K562 (cell line): ENCODE measurements around the gene POU2AF2. TPM values are rescaled to one million over a fixed set of nuclear protein-coding genes. Genes with fewer than 3 reads are reported as not detected.

Experiments used
- ATAC-seq: fragments of 200-7000 bp; cut with Tn5 transposase; 3 replicates; pipeline ENCODE4 v1.9.1; 2020; ENCODE audit warnings: moderate library complexity
- BruUV-seq: library from RNA; stranded (reverse); fragments of 400-500 nt; replicated peaks from 2 replicates; lab custom pipeline; 2021; lab: Mats Ljungman, UMichigan
- CTCF ChIA-PET: fragments of 300-600 bp; formaldehyde crosslinking; extraction: SDS; loops from one replicate; lab custom pipeline; 2021; ENCODE audit warnings: low intra/inter-chr PET ratio; lab: Yijun Ruan, JAX
- POLR2A ChIA-PET: fragments of 300-600, 350-650 bp; sonication (Branson Sonifier 250); formaldehyde crosslinking; extraction: SDS; loops from one replicate; lab custom pipeline; 2021; ENCODE audit warnings: antibody characterized with exemption, inconsistent platforms; lab: Yijun Ruan, JAX
- DNase-seq, 4 experiments: peaks; one replicate each; pipeline versions ENCODE4 v3.0.0 to v3.0.0-alpha.2; 2011 to 2018; ENCODE audit warnings: low spot score in 3 of 4, mixed read lengths in 3 of 4; ENCODE audit errors: extremely low read depth in 1 of 4
- FAIRE-seq: peaks from 2 replicates; lab custom pipeline; 2011; peaks lifted over from hg19 to GRCh38; lab: Jason Lieb, UNC
- H2AFZ ChIP-seq: 2 replicates; pipeline ENCODE4 v1.6.0; 2011; ENCODE audit warnings: low read depth, low read length, control low read depth, inconsistent platforms
- H3K27ac ChIP-seq: fragments of 200-600 bp; 3 replicates; pipeline ENCODE4 v1.8.0; 2011; ENCODE audit warnings: low read depth, mild to moderate bottlenecking, control low read depth, inconsistent platforms, low read length, moderate library complexity, mixed read lengths; ENCODE audit errors: extremely low read depth
- H3K27me3 ChIP-seq, 2 experiments: fragments of 300-600 bp in 1 of 2; 2 replicates in 1 of 2; 3 replicates in 1 of 2; pipeline versions ENCODE4 v1.6.0 to v1.8.0; 2011; ENCODE audit warnings: inconsistent platforms in 2 of 2, low read length in 2 of 2, mild to moderate bottlenecking in 1 of 2, mixed read lengths in 1 of 2, moderate library complexity in 1 of 2; ENCODE audit not compliant: control insufficient read depth in 2 of 2, insufficient read depth in 2 of 2
- H3K36me3 ChIP-seq: fragments of 300-600 bp; 3 replicates; pipeline ENCODE4 v1.8.0; 2011; ENCODE audit warnings: mild to moderate bottlenecking, low read length, inconsistent platforms; ENCODE audit not compliant: control insufficient read depth, insufficient read depth
- H3K4me1 ChIP-seq, 2 experiments: fragments of 200-600 bp in 1 of 2; replicated peaks in 1 of 2; 2 replicates in 1 of 2; 3 replicates in 1 of 2; pipeline versions ENCODE4 v1.5.1 to v1.8.0; 2011; ENCODE audit warnings: inconsistent platforms in 2 of 2, low read length in 2 of 2, mild to moderate bottlenecking in 1 of 2, mixed read lengths in 1 of 2, moderate library complexity in 1 of 2; ENCODE audit not compliant: control insufficient read depth in 2 of 2, insufficient read depth in 2 of 2
- H3K4me2 ChIP-seq: 2 replicates; pipeline ENCODE4 v1.6.1; 2011; ENCODE audit warnings: low read length, control low read depth, inconsistent platforms, mixed read lengths; ENCODE audit not compliant: insufficient read depth
- H3K4me3 ChIP-seq: fragments of 200-600 bp; sonication (generic), shearing (Covaris generic); 2 replicates; pipeline ENCODE4 v1.5.1; 2016; ENCODE audit warnings: control low read depth, inconsistent platforms
- H3K79me2 ChIP-seq: fragments of 200-600 bp; 3 replicates; pipeline ENCODE4 v1.8.0; 2011; ENCODE audit warnings: low read length, inconsistent platforms; ENCODE audit not compliant: control insufficient read depth, insufficient read depth
- H3K9ac ChIP-seq, 2 experiments: 2 replicates each; pipeline versions ENCODE4 v1.6.0 to v1.6.1; 2011; ENCODE audit warnings: low read depth in 2 of 2, low read length in 2 of 2, control low read depth in 1 of 2, inconsistent platforms in 1 of 2, mild to moderate bottlenecking in 1 of 2, mixed read lengths in 1 of 2; ENCODE audit not compliant: insufficient read depth in 1 of 2
- H3K9me1 ChIP-seq: one replicate; pipeline ENCODE4 v1.6.0; 2011; ENCODE audit warnings: inconsistent platforms, mild to moderate bottlenecking, low read length, moderate library complexity; ENCODE audit not compliant: control insufficient read depth, insufficient read depth
- H3K9me3 ChIP-seq: replicated peaks from 2 replicates; pipeline ENCODE4 v1.5.1; 2011; ENCODE audit warnings: low read depth, low read length, inconsistent platforms; ENCODE audit not compliant: control insufficient read depth, insufficient read depth
- H4K20me1 ChIP-seq: replicated peaks from 2 replicates; pipeline ENCODE4 v1.6.1; 2011; ENCODE audit warnings: low read length, inconsistent platforms, mixed read lengths; ENCODE audit not compliant: control insufficient read depth, insufficient read depth
- ADNP ChIP-seq: fragments of 200-800 bp; sonication (Bioruptor generic); IDR thresholded peaks from 2 replicates; pipeline ENCODE4 v1.6.1; 2016; ENCODE audit warnings: missing genetic modification characterization, missing compliant biosample characterization
- CSDE1 ChIP-seq, 2 experiments: fragments of 450-650 bp; IDR thresholded peaks; 2 replicates each; pipeline ENCODE4 v1.6.1; 2016; ENCODE audit warnings: mild to moderate bottlenecking in 1 of 2
- ESRRA ChIP-seq: fragments of 450-650 bp; IDR thresholded peaks from 2 replicates; pipeline ENCODE4 v1.6.1; 2014; ENCODE audit warnings: low read depth, mild to moderate bottlenecking, moderate library complexity, borderline replicate concordance
- RBFOX2 ChIP-seq: fragments of 200-400 bp; formaldehyde crosslinking; IDR thresholded peaks from 2 replicates; pipeline ENCODE4 v1.6.1; 2017; ENCODE audit warnings: low read depth, mild to moderate bottlenecking, low read length, moderate library complexity
- SIN3B ChIP-seq: fragments of 450-650 bp; IDR thresholded peaks from 2 replicates; pipeline ENCODE4 v1.6.1; 2017; ENCODE audit warnings: low read depth, mild to moderate bottlenecking, moderate library complexity
- SMC3 ChIP-seq: conservative IDR thresholded peaks from 2 replicates; pipeline ENCODE4 v1.6.1; 2011; ENCODE audit warnings: low read depth, low read length, improper control_type of control experiment; ENCODE audit not compliant: insufficient read depth
- ZNF12 ChIP-seq: sonication (generic); formaldehyde crosslinking; IDR thresholded peaks from 2 replicates; pipeline ENCODE4 v1.4.0; 2020; ENCODE audit warnings: mild to moderate bottlenecking, missing genetic modification reagents
- ZNF584 ChIP-seq: fragments of 200-800 bp; sonication (Bioruptor generic); IDR thresholded peaks from 2 replicates; pipeline ENCODE4 v1.6.1; 2016; ENCODE audit warnings: low read depth, mild to moderate bottlenecking, missing genetic modification characterization, missing compliant biosample characterization
- WGBS: fragments of 100-300 bp; shearing (Covaris generic); methylation state at CpG from one replicate; pipeline ENCODE4 v1.1.6; 2016; ENCODE audit warnings: low coverage, mixed read lengths; ENCODE audit not compliant: insufficient coverage; ENCODE audit errors: missing lambda C conversion rate; 5-methylcytosine and 5-hydroxymethylcytosine counted together
- in situ Hi-C: fragments of 300-500 bp; cut with MboI; formaldehyde crosslinking; loops from 4 replicates; pipeline ENCODE4 v1.15.0; 2018; ENCODE audit warnings: inconsistent platforms, mixed read lengths
- intact Hi-C: fragments of 100-400 bp; cut with micrococcal nuclease; formaldehyde crosslinking; loops from 2 replicates; pipeline ENCODE4 v1.14.2; 2022
- polyA plus RNA-seq, 8 experiments: library from polyadenylated mRNA; depleted of rRNA in 4 of 8; stranded (reverse) in 5 of 8; unstranded in 3 of 8; fragments of >200 nt; fragmentation: Nextera tagmentation in 2 of 8; fragmentation: Illumina TruSeq in 1 of 8; extraction: Ambion mirVana in 2 of 8; extraction: Trizol in 1 of 8; gene quantifications; 2 replicates each; pipeline versions ENCODE4 v1.2.1 to v1.2.3, GENCODE V29; 2011 to 2014; ENCODE audit warnings: inconsistent platforms in 1 of 8, missing spikeins in 1 of 8
- total RNA-seq, 7 experiments: library from RNA; depleted of rRNA in 6 of 7; stranded (reverse); fragments of >200 nt in 6 of 7; fragmentation: Illumina TruSeq in 2 of 7; extraction: Trizol in 2 of 7; gene quantifications; 2 replicates each; pipeline versions ENCODE4 v1.2.1 to v1.2.3, GENCODE V29; 2011 to 2021; ENCODE audit warnings: low replicate concordance in 1 of 7
- TF ChIP-seq, protein P1 (sequence below): IDR thresholded peaks from 2 replicates; pipeline ENCODE4 v1.6.1; 2011; ENCODE audit warnings: borderline replicate concordance, low read depth, mild to moderate bottlenecking, moderate library complexity, low read length; ENCODE audit not compliant: insufficient read depth, poor library complexity, severe bottlenecking

The POU2AF2 gene
- total and polyA plus RNA-seq, 9 of the 15 experiments (the other 6 are each of a cell fraction or from before 2014, with no cell fraction given) = not detected

GRCh38 chr11:111320728-111321568 lies 75.4 kb downstream of the POU2AF2 start:
- in situ Hi-C loops = no loop called here
- intact Hi-C loops = no loop called here
- H3K4me1 ChIP-seq = no peaks in the 10 kb centered on the region
- peaks cover 0 to 9% of the 10 kb centered on the region in 2 experiments; a peak in 2 of 5 replicates for H3K27me3 ChIP-seq
- H3K27ac ChIP-seq = no peak overlapping the region
- BruUV-seq = no TSS peak
- ATAC-seq (no peak), FAIRE-seq (no peak), DNase-seq (no peak)
- TF ChIP-seq ZNF584 = no peak
- no peak for TF ChIP-seq ESRRA
- TF ChIP-seq ADNP (tag) = no peak
- TF ChIP-seq SIN3B = no peak
- TF ChIP-seq ZNF12 = no peak
- no peak for TF ChIP-seq RBFOX2
- no peak for TF ChIP-seq SMC3
- TF ChIP-seq CSDE1 (IDR thresholded peaks at IDR 0.05) = no peak
- TF ChIP-seq, protein P1, sequence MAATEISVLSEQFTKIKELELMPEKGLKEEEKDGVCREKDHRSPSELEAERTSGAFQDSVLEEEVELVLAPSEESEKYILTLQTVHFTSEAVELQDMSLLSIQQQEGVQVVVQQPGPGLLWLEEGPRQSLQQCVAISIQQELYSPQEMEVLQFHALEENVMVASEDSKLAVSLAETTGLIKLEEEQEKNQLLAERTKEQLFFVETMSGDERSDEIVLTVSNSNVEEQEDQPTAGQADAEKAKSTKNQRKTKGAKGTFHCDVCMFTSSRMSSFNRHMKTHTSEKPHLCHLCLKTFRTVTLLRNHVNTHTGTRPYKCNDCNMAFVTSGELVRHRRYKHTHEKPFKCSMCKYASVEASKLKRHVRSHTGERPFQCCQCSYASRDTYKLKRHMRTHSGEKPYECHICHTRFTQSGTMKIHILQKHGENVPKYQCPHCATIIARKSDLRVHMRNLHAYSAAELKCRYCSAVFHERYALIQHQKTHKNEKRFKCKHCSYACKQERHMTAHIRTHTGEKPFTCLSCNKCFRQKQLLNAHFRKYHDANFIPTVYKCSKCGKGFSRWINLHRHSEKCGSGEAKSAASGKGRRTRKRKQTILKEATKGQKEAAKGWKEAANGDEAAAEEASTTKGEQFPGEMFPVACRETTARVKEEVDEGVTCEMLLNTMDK = no peak
- WGBS = 3% methylated on average over 5 of the region's 5 CpGs
- H3K4me3 ChIP-seq = no peak overlapping the region
- no peaks in the 10 kb centered on the region for H3K79me2 ChIP-seq
- no peaks in the 10 kb centered on the region for H3K36me3 ChIP-seq
- no peak overlapping the region for H2AFZ ChIP-seq
- H4K20me1 ChIP-seq = no peaks in the 10 kb centered on the region
- H3K9me1 ChIP-seq = no peaks in the 10 kb centered on the region
- no peak overlapping the region for H3K4me2 ChIP-seq
- POLR2A ChIA-PET = interaction anchor here (0.6 kb wide), 1 partner anchor 11 kb away, joined by 3 read pairs; no protein-coding TSS in a partner anchor
- H3K9me3 ChIP-seq = no peaks in the 10 kb centered on the region
- H3K9ac ChIP-seq = no peak overlapping the region
- CTCF ChIA-PET = no interaction called here
